ENCODE results near the gene PALD1.

The PALD1 gene

GRCh38 chr10:70537398-70538194, 59.0 kb downstream of the PALD1 start:
- no peak for DNase-seq

- no peak for DNase-seq
These were observed 59.6 kb downstream of the PALD1 start for GRCh38 chr10:70538195-70538520.

GRCh38 chr10:70538731-70539338, 60.3 kb downstream of the PALD1 start:
- DNase-seq, result no peak

- no peak for DNase-seq
These were observed 60.9 kb downstream of the PALD1 start for GRCh38 chr10:70539471-70539870.

GRCh38 chr10:70540089-70540788, 61.7 kb downstream of the PALD1 start:
- no peak for DNase-seq

- DNase-seq, result no peak
These were observed 62.3 kb downstream of the PALD1 start for GRCh38 chr10:70540789-70541360.

- no peak for DNase-seq
These were observed 63.4 kb downstream of the PALD1 start for GRCh38 chr10:70541736-70542564.

GRCh38 chr10:70542565-70542938, 64.0 kb downstream of the PALD1 start:
- DNase-seq, result no peak

- DNase-seq, result no peak
These were observed 65.3 kb downstream of the PALD1 start for GRCh38 chr10:70543911-70544310.

- no peak for DNase-seq
These were observed 66.1 kb downstream of the PALD1 start for GRCh38 chr10:70544431-70545340.

- no peak for DNase-seq
These were observed 68.0 kb downstream of the PALD1 start for GRCh38 chr10:70546584-70546983.

- DNase-seq, result no peak
These were observed 70.9 kb downstream of the PALD1 start for GRCh38 chr10:70549351-70549961.

GRCh38 chr10:70549962-70550458, 71.4 kb downstream of the PALD1 start:
- peak; percentile 38 for DNase-seq

GRCh38 chr10:70550459-70550858, 71.9 kb downstream of the PALD1 start:
- DNase-seq, result no peak

GRCh38 chr10:70551466-70551865, 72.9 kb downstream of the PALD1 start:
- no peak for DNase-seq

- no peak for DNase-seq
These were observed 73.4 kb downstream of the PALD1 start for GRCh38 chr10:70551971-70552422.

GRCh38 chr10:70552586-70552985, 74.0 kb downstream of the PALD1 start:
- no peak for DNase-seq

GRCh38 chr10:70555371-70555770, 76.8 kb downstream of the PALD1 start:
- DNase-seq, result no peak

GRCh38 chr10:70557086-70557845, 78.7 kb downstream of the PALD1 start:
- no peak for DNase-seq

- no peak for DNase-seq
These were observed 79.3 kb downstream of the PALD1 start for GRCh38 chr10:70557876-70558275.
